HCT116 (cell line): Measurements from ENCODE around the gene HTRA2. TPM values are rescaled to one million over a fixed set of nuclear protein-coding genes. Genes with fewer than 3 reads are reported as not detected.

Source experiments
- ATAC-seq: fragments of 200-7000 bp; cut with Tn5 transposase; 2 replicates; pipeline ENCODE4 v1.9.1; 2020; ENCODE audit warnings: mild to moderate bottlenecking, moderate library complexity
- BruUV-seq: library from RNA; stranded (reverse); fragments of 400-500 nt; replicated peaks from 2 replicates; lab custom pipeline; 2021; lab: Mats Ljungman, UMichigan
- CTCF ChIA-PET: fragments of 300-600 bp; sonication (Branson Sonifier 250); formaldehyde crosslinking; loops from one replicate; lab custom pipeline; 2021; ENCODE audit warnings: antibody characterized with exemption; lab: Charles Lee
- POLR2A ChIA-PET: fragments of 300-600, 350-600 bp; sonication (Branson Sonifier 250); formaldehyde crosslinking; loops from one replicate; lab custom pipeline; 2021; ENCODE audit warnings: antibody characterized with exemption; lab: Charles Lee
- RAD21 ChIA-PET, 2 experiments: fragments of 300-600 bp; sonication (Branson Sonifier 250); formaldehyde crosslinking; loops; one replicate each; lab custom pipeline; 2023; ENCODE audit warnings: low total read pairs in 2 of 2; ENCODE audit not compliant: uncharacterized antibody in 2 of 2, unreplicated experiment in 2 of 2, low non-redundant PET in 1 of 2; lab: Charles Lee
- DNase-seq: peaks from one replicate; pipeline ENCODE4 v3.0.0-alpha.2; 2010; ENCODE audit warnings: low read depth, low spot score
- H2AFZ ChIP-seq: fragments of 200-600 bp; shearing (Covaris generic), sonication (generic); 2 replicates; pipeline ENCODE4 v1.6.1; 2017; ENCODE audit warnings: low read depth, mixed run types, mixed read lengths, antibody characterized with exemption, low read length; ENCODE audit not compliant: poor library complexity, severe bottlenecking
- H3K27ac ChIP-seq: 2 replicates; pipeline ENCODE4 v1.5.1; 2012; ENCODE audit warnings: low read depth, low read length
- H3K27me3 ChIP-seq: fragments of 200-600 bp; sonication (generic); 2 replicates; pipeline ENCODE4 v1.6.1; 2016; ENCODE audit warnings: mixed run types, low read length, mixed read lengths; ENCODE audit not compliant: insufficient read depth
- H3K36me3 ChIP-seq, 2 experiments: fragments of 200-500 bp in 1 of 2; fragments of 200-600 bp in 1 of 2; sonication (Bioruptor generic) in 1 of 2; sonication (generic) in 1 of 2; 2 replicates each; pipeline versions ENCODE4 v1.5.1 to v1.6.1; 2014 to 2016; ENCODE audit warnings: low read length in 2 of 2, inconsistent platforms in 1 of 2, mixed read lengths in 1 of 2, mixed run types in 1 of 2; ENCODE audit not compliant: insufficient read depth in 2 of 2, control insufficient read depth in 1 of 2
- H3K4me1 ChIP-seq, 2 experiments: fragments of 200-600 bp in 1 of 2; sonication (generic) in 1 of 2; 2 replicates each; pipeline versions ENCODE4 v1.5.1 to v1.6.1; 2012 to 2017; ENCODE audit warnings: low read length in 2 of 2, inconsistent platforms in 1 of 2, mild to moderate bottlenecking in 1 of 2, mixed read lengths in 1 of 2, mixed run types in 1 of 2, moderate library complexity in 1 of 2; ENCODE audit not compliant: insufficient read depth in 2 of 2, control insufficient read depth in 1 of 2
- H3K4me2 ChIP-seq: fragments of 200-600 bp; sonication (generic); 2 replicates; pipeline ENCODE4 v1.6.1; 2017; ENCODE audit warnings: mixed run types, low read length, mixed read lengths
- H3K4me3 ChIP-seq, 2 experiments: fragments of 200-600 bp in 1 of 2; sonication (generic) in 1 of 2; replicated peaks in 1 of 2; 2 replicates each; pipeline ENCODE4 v1.5.1; 2011 to 2016; ENCODE audit warnings: low read length in 2 of 2, control low read depth in 1 of 2, low read depth in 1 of 2, mild to moderate bottlenecking in 1 of 2, mixed read lengths in 1 of 2, mixed run types in 1 of 2
- H3K79me2 ChIP-seq: fragments of 200-600 bp; sonication (generic); 2 replicates; pipeline ENCODE4 v1.6.1; 2017; ENCODE audit warnings: mild to moderate bottlenecking, mixed run types, low read length, moderate library complexity, mixed read lengths; ENCODE audit not compliant: insufficient read depth
- H3K9ac ChIP-seq: fragments of 200-600 bp; sonication (generic); 2 replicates; pipeline ENCODE4 v1.6.1; 2016; ENCODE audit warnings: low read length, mixed read lengths
- H3K9me2 ChIP-seq: fragments of 200-600 bp; sonication (generic), shearing (Covaris generic); 2 replicates; pipeline ENCODE4 v1.6.1; 2017; ENCODE audit warnings: mixed run types, mild to moderate bottlenecking, moderate library complexity; ENCODE audit not compliant: insufficient read depth
- H3K9me3 ChIP-seq, 2 experiments: fragments of 200-500 bp in 1 of 2; fragments of 200-600 bp in 1 of 2; sonication (Bioruptor generic) in 1 of 2; sonication (generic) in 1 of 2; 2 replicates each; pipeline ENCODE4 v1.6.1; 2014 to 2017; ENCODE audit warnings: low read length in 2 of 2, mixed read lengths in 2 of 2, inconsistent platforms in 1 of 2, low read depth in 1 of 2, mild to moderate bottlenecking in 1 of 2, mixed run types in 1 of 2, moderate library complexity in 1 of 2; ENCODE audit not compliant: control insufficient read depth in 1 of 2, insufficient read depth in 1 of 2
- H4K20me1 ChIP-seq: fragments of 200-600 bp; sonication (generic), shearing (Covaris generic); 2 replicates; pipeline ENCODE4 v1.6.1; 2017; ENCODE audit warnings: mixed run types, mild to moderate bottlenecking, moderate library complexity; ENCODE audit not compliant: insufficient read depth
- CBX3 ChIP-seq: IDR thresholded peaks from 2 replicates; pipeline ENCODE4 v1.6.1; 2012; ENCODE audit warnings: low read depth
- CEBPB ChIP-seq: IDR thresholded peaks from 2 replicates; pipeline ENCODE4 v1.6.1; 2012; ENCODE audit warnings: low read depth
- EGR1 ChIP-seq: IDR thresholded peaks from 2 replicates; pipeline ENCODE4 v1.6.1; 2012; ENCODE audit warnings: low read depth
- ELF1 ChIP-seq: IDR thresholded peaks from 2 replicates; pipeline ENCODE4 v1.6.1; 2012; ENCODE audit warnings: low read depth, borderline replicate concordance
- EZH2phosphoT487 ChIP-seq: fragments of 200-600 bp; IDR thresholded peaks from 2 replicates; pipeline ENCODE4 v1.6.1; 2018; ENCODE audit warnings: antibody characterized with exemption, borderline replicate concordance
- FOSL1 ChIP-seq: IDR thresholded peaks from 2 replicates; pipeline ENCODE4 v1.6.1; 2012; ENCODE audit warnings: low read depth
- POLR2A ChIP-seq: IDR thresholded peaks from 2 replicates; pipeline ENCODE4 v1.7.0; 2011; ENCODE audit warnings: borderline replicate concordance; ENCODE audit not compliant: insufficient read depth, insufficient read length; ENCODE audit errors: extremely low read depth
- POLR2AphosphoS5 ChIP-seq: IDR thresholded peaks from 2 replicates; pipeline ENCODE4 v1.6.1; 2011; ENCODE audit warnings: mild to moderate bottlenecking, low read depth, low read length, moderate library complexity
- RAD21 ChIP-seq: IDR thresholded peaks from 2 replicates; pipeline ENCODE4 v1.6.1; 2012; ENCODE audit warnings: low read depth, mild to moderate bottlenecking
- REST ChIP-seq: IDR thresholded peaks from 2 replicates; pipeline ENCODE4 v1.6.1; 2012; ENCODE audit warnings: low read depth
- SRF ChIP-seq: IDR thresholded peaks from 2 replicates; pipeline ENCODE4 v1.6.1; 2012; ENCODE audit warnings: low read depth
- TCF7L2 ChIP-seq: IDR thresholded peaks from 2 replicates; pipeline ENCODE4 v1.7.0; 2011; ENCODE audit warnings: borderline replicate concordance, inconsistent platforms; ENCODE audit not compliant: insufficient read depth, insufficient read length; ENCODE audit errors: extremely low read depth
- YY1 ChIP-seq: IDR thresholded peaks from 2 replicates; pipeline ENCODE4 v1.6.1; 2011; ENCODE audit warnings: low read length, low read depth, moderate library complexity, mild to moderate bottlenecking; ENCODE audit not compliant: insufficient replicate concordance; ENCODE audit errors: extremely low read depth
- ZFX ChIP-seq: fragments of 450-650 bp; IDR thresholded peaks from 2 replicates; pipeline ENCODE4 v1.6.1; 2017
- intact Hi-C: fragments of 100-400 bp; cut with micrococcal nuclease; formaldehyde crosslinking; loops from 2 replicates; pipeline ENCODE4 v1.10.0; 2022
- total RNA-seq: library from RNA; stranded (reverse); gene quantifications from one replicate; pipeline ENCODE4 v1.2.1, GENCODE V29; 2021; ENCODE audit not compliant: unreplicated experiment

Gene HTRA2
- total RNA-seq, 1 experiment from 2014 or later, result 36.2 TPM

GRCh38 chr2:74504591-74504990 is 25.1 kb upstream of the HTRA2 start:
- Histone ChIP-seq H2AFZ (no peak overlapping the region), H3K36me3 (peaks cover 3 to 16% of the 10 kb centered on the region in 2 experiments; a peak in 2 of 4 replicates), H3K4me1 (peaks cover 30 to 64% of the 10 kb centered on the region in 2 experiments), H3K4me2 (no peak overlapping the region), H3K79me2 (peaks cover 22% of the 10 kb centered on the region), H3K4me3 (no peak overlapping the region), H4K20me1 (no peaks in the 10 kb centered on the region), H3K9me2 (no peaks in the 10 kb centered on the region), H3K9ac (no peak overlapping the region), H3K27ac (no peak overlapping the region), H3K27me3 (no peaks in the 10 kb centered on the region), H3K9me3 (no peaks in the 10 kb centered on the region)
- CTCF ChIA-PET, result interaction anchor here (1.7 to 1.8 kb wide), 2 partner anchors 21 to 27 kb away, joined by 4 to 9 read pairs; partner anchors contain the start of genes CCDC142 and TTC31
- intact Hi-C loops, result no loop called here
- no peak for TF ChIP-seq REST
- TF ChIP-seq YY1, result no peak
- no peak for TF ChIP-seq SRF
- TF ChIP-seq TCF7L2, result no peak
- no peak for TF ChIP-seq ZFX
- TF ChIP-seq CBX3, result no peak
- TF ChIP-seq FOSL1, result no peak
- TF ChIP-seq CEBPB, result no peak
- TF ChIP-seq POLR2AphosphoS5, result no peak; the same call in 1 of the 2 replicates
- no peak for TF ChIP-seq RAD21
- no peak for TF ChIP-seq POLR2A
- TF ChIP-seq EGR1, result no peak
- no peak for TF ChIP-seq EZH2phosphoT487
- no peak for TF ChIP-seq ELF1
- ATAC-seq, result no peak
- no peak for DNase-seq
- POLR2A ChIA-PET, result interaction anchor here (1.5 kb wide), 1 partner anchor 27 kb away, joined by 4 read pairs; no protein-coding TSS in a partner anchor
- BruUV-seq, result no TSS peak
- RAD21 ChIA-PET, result no interaction called here
